Upper lobe of left lung (tissue), 6 donors: Measurements from ENCODE around the gene SSR3. TPM values are rescaled to one million over a fixed set of nuclear protein-coding genes. Genes with fewer than 3 reads are reported as not detected.

Experiments used
- ATAC-seq, 2 donors: fragments of 200-7000 bp; cut with Tn5 transposase; one replicate each; pipeline ENCODE4 v1.9.1; 2022; ENCODE audit warnings: mild to moderate bottlenecking in 2 of 2, moderate library complexity in 2 of 2; ENCODE audit not compliant: low FRiP score in 2 of 2
- DNase-seq, 2 donors: peaks; one replicate each; pipeline ENCODE4 v3.0.0-alpha.2; 2019 to 2020
- H3K27ac ChIP-seq, 4 donors: fragments of 200-600 bp; sonication (generic); one replicate each; pipeline ENCODE4 v1.5.1; 2016 to 2019
- H3K27me3 ChIP-seq, 4 donors: fragments of 200-600 bp; sonication (generic); one replicate each; pipeline ENCODE4 v1.5.1; 2017 to 2019
- H3K36me3 ChIP-seq, 4 donors: fragments of 200-600 bp; sonication (generic); one replicate each; pipeline ENCODE4 v1.5.1; 2016 to 2019
- H3K4me1 ChIP-seq, 4 donors: fragments of 200-600 bp; sonication (generic); one replicate each; pipeline ENCODE4 v1.5.1; 2018 to 2019
- H3K4me3 ChIP-seq, 4 donors: fragments of 200-600 bp; sonication (generic); one replicate each; pipeline ENCODE4 v1.5.1; 2017 to 2019; ENCODE audit warnings: mild to moderate bottlenecking in 2 of 4, moderate library complexity in 1 of 4
- H3K9me3 ChIP-seq, 4 donors: fragments of 200-600 bp; sonication (generic); one replicate each; pipeline ENCODE4 v1.5.1; 2018 to 2019
- EP300 ChIP-seq, 4 donors: sonication (generic); formaldehyde crosslinking; IDR thresholded peaks; one replicate each; pipeline ENCODE4 v1.5.1; 2017; ENCODE audit warnings: antibody characterized with exemption in 4 of 4, control low read depth in 2 of 4
- POLR2A ChIP-seq, 4 donors: fragments of 450-650 bp; IDR thresholded peaks; one replicate each; pipeline ENCODE4 v1.5.1; 2016 to 2017; ENCODE audit warnings: antibody characterized with exemption in 4 of 4, mild to moderate bottlenecking in 2 of 4
- POLR2AphosphoS5 ChIP-seq, 2 donors: sonication (generic); formaldehyde crosslinking; IDR thresholded peaks; one replicate each; pipeline ENCODE4 v1.5.1; 2017; ENCODE audit warnings: antibody characterized with exemption in 2 of 2
- WGBS, 2 donors: methylation state at CpG; one replicate each; pipeline ENCODE4 v1.1.5; 2017 to 2018; 5-methylcytosine and 5-hydroxymethylcytosine counted together
- total RNA-seq, 6 donors: library from RNA; depleted of rRNA in 4 of 6; stranded (reverse); fragments of >200 nt in 4 of 6; gene quantifications; one replicate each; pipeline versions ENCODE4 v1.1.0 to v1.2.1, GENCODE V29; 2016 to 2021
- TF ChIP-seq, protein P1 (sequence below), 6 experiments: fragments of 450-650 bp in 4 of 6; fragments of 200-600 bp in 2 of 6; sonication (generic) in 2 of 6; IDR thresholded peaks; one replicate each; pipeline ENCODE4 v1.5.1; 2016 to 2019; ENCODE audit warnings: antibody characterized with exemption in 6 of 6
- donor health status: DM: no; HTN: no; CAD: no; lungs with moderate emphysema.
- donor health status: DM: no; HTN: yes; CAD: no; lungs with severe emphysema.

SSR3 gene
- total RNA-seq, 6 donors from 2014 or later = 25.1 to 178 (median 132) TPM

DNA sequence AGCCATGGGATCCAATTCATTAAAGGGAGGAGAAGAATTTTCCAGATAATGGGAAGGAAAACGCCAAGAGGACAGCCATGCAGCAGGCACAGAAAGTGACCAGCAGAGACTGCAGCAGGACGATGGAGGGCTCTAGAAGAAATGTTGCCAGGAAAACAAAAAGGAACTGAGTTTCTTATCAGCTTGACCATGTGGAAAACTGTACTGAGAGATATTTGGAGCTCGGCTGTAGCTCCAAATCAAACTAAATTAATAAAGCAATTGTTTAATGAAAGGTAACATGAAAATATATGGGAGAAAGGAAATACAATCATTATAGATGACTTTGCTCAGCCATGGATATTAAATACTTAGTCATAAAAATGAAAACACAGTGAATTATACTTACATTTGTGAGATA lies 63.7 kb downstream of the SSR3 start:
- H3K9me3 ChIP-seq = no peaks in the 10 kb centered on the region
- no peak for TF ChIP-seq EP300 (IDR thresholded peaks at IDR 0.05)
- no peak for TF ChIP-seq POLR2A (IDR thresholded peaks at IDR 0.05)
- TF ChIP-seq, protein P1, sequence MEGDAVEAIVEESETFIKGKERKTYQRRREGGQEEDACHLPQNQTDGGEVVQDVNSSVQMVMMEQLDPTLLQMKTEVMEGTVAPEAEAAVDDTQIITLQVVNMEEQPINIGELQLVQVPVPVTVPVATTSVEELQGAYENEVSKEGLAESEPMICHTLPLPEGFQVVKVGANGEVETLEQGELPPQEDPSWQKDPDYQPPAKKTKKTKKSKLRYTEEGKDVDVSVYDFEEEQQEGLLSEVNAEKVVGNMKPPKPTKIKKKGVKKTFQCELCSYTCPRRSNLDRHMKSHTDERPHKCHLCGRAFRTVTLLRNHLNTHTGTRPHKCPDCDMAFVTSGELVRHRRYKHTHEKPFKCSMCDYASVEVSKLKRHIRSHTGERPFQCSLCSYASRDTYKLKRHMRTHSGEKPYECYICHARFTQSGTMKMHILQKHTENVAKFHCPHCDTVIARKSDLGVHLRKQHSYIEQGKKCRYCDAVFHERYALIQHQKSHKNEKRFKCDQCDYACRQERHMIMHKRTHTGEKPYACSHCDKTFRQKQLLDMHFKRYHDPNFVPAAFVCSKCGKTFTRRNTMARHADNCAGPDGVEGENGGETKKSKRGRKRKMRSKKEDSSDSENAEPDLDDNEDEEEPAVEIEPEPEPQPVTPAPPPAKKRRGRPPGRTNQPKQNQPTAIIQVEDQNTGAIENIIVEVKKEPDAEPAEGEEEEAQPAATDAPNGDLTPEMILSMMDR (IDR thresholded peaks at IDR 0.05) = no peak
- no peak for TF ChIP-seq POLR2AphosphoS5 (IDR thresholded peaks at IDR 0.05)
- H3K27ac ChIP-seq = no peak overlapping the region
- no peaks in the 10 kb centered on the region for H3K36me3 ChIP-seq
- ATAC-seq = no peak
- H3K4me1 ChIP-seq = no peaks in the 10 kb centered on the region
- H3K4me3 ChIP-seq = no peak overlapping the region
- WGBS, 2 donors = 59 to 60% methylated on average over 3 of the region's 3 CpGs
- H3K27me3 ChIP-seq = no peaks in the 10 kb centered on the region
- DNase-seq = no peak

Other genes starting within 250 kb of the SSR3 start
- 10 to 100 TPM; 21.5 to 84.7 (median 50.6) TPM for gene TIPARP, start 119.5 kb upstream of the SSR3 start, total RNA-seq